Measurements from ENCODE around the gene GRK2.

The GRK2 gene

DNA sequence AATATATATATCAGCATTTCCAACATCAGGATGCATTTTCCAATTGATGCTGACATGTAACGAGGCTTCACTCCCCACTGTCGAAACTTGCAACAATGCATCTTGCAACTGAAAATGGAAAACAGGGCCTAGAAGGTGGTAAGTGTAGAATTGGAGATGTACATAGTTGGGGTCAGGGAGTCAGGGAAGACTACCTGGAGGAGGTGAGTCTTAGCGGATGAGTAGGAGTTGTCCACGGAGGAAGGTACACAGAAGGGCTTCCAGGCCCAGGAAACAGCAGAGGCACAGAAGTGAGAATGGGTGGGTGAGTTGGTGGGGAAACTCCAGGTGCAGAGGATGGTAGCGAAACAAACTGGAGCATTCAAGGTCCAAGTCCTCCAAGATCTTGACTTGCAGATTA is 2.0 kb upstream of the GRK2 start:
- TF ChIP-seq GATA3 (IDR thresholded peaks at IDR 0.05; ENCODE audit: low read depth, low read length) (no peak), GATA2 (IDR thresholded peaks at IDR 0.05; ENCODE audit: low read depth, low read length) (no peak)

DNA sequence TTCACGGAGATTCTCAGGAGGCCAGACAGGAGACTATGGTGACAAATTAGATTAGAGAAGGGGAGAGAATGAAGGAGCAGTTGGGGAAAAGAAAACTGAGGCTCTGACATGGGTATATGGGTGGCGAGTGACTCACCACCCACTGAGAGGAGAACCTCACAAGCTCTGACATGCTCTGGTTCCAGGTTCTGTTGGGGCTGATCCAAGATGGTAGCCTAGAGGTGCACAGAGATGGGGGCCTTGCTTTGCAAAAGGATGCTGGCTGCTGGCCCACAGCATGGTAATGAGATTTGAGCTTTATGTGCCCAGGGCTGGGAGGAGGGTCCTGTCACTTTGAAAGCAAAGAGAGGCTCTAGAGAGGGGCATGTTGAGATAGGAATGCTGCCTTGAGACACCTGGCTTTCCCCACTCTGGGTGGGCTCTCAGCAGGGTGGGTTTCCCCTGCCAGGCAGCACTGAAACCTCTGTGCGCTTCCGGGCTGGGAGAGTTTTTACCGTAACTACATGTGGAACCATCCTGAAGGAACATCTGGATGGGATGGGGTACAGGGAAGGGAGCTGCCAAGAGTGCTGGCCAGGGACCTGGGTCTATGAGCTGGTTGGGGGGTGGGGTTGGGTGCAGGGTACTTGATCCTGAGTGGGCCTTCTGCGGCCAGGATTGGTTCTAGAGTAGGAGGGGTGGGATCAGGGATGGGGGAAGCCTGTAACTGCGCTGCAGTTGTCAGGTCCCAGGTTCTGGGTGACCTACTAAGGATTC is 1.2 kb upstream of the GRK2 start:
- TF ChIP-seq GATA3 (IDR thresholded peaks at IDR 0.05; ENCODE audit: low read depth, low read length) (no peak), GATA2 (IDR thresholded peaks at IDR 0.05; ENCODE audit: low read depth, low read length) (no peak)

DNA sequence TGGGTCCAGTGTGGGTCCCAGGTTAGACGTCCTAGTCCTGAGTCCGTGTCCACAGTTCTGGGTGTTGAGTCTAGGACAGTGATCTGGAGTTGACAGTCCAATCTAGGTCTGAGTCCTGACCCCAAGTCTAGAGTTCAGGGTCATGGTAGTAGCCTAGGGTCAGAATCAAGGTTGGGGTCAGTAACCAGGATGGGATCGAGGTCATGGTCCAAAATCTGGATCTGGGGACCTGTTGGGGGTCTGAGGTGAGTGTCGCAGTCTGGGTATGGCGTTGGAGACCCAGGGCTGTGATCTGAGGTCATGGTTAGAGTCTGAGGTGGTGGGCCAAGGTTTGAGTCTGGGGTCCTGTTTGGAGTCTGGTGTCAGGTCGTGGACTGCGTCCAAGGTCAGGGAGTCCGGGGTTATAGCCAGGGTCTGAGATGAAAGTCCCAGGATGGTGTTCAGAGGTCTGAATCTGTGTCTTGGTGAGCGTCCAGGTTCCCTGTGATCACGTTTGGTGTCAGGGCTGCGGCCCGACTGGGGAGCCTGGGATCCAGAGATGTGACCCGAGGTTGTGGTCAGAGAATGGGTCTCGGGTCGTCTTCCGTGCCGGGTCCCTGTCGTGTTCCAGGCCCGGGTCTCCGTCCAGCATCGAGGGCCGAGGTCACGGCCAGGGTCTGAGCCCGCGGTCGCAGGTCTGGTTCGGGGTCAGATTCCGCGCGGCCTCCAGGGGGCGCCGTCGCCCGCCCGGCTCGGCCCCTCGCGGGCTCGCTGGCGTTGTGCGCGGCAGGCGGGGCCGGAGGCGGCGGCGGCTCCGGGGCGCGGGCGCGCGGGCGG is 432 bp upstream of the GRK2 start:
- no peak for TF ChIP-seq GATA3 (IDR thresholded peaks at IDR 0.05; ENCODE audit: low read depth, low read length)
- TF ChIP-seq GATA2 (IDR thresholded peaks at IDR 0.05; ENCODE audit: low read depth, low read length) = no peak

DNA sequence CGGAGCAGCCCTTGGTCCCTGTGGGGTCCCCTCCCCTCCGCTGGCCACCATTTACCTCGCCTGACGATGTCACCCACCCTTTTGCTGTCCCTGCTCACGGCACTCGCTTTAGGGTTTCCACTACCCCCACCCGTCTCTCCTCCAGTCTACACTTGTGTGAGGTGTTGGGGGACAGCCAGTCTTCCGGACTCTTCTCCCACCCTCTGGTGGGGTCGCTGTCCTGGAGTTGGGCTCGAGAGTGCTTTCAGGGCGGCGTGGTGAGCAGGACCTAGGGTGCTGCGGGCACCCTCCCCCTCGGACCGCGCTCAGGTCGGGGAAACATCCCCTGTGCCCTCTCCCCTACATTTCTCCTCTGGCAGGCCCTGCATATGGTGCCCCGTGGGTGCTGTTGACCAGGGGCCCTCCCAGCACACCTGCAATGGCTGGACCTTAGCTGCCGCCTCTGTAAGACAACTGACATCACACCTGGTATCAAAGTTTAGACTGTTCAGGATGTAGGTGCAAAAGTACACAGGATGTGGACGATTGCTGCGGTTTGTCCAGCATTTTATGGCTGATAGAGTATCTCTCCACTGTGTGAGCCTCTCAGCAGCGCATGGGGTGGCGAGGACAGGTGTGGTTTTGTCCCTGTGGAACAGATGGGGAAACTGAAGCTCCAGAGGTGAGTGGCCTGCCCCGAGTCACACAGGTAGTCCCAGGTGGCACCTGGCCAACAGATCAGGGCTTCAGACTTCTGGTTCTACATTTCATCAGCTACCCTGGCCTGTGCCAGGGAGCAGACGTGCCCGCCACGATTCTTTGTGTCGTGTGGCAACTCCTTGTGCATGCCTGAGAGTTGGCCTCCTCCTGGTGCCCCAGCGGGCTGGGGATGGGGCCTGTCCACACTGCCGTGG is 1.2 kb downstream of the GRK2 start:
- no peak for TF ChIP-seq GATA2 (IDR thresholded peaks at IDR 0.05; ENCODE audit: low read depth, low read length)

DNA sequence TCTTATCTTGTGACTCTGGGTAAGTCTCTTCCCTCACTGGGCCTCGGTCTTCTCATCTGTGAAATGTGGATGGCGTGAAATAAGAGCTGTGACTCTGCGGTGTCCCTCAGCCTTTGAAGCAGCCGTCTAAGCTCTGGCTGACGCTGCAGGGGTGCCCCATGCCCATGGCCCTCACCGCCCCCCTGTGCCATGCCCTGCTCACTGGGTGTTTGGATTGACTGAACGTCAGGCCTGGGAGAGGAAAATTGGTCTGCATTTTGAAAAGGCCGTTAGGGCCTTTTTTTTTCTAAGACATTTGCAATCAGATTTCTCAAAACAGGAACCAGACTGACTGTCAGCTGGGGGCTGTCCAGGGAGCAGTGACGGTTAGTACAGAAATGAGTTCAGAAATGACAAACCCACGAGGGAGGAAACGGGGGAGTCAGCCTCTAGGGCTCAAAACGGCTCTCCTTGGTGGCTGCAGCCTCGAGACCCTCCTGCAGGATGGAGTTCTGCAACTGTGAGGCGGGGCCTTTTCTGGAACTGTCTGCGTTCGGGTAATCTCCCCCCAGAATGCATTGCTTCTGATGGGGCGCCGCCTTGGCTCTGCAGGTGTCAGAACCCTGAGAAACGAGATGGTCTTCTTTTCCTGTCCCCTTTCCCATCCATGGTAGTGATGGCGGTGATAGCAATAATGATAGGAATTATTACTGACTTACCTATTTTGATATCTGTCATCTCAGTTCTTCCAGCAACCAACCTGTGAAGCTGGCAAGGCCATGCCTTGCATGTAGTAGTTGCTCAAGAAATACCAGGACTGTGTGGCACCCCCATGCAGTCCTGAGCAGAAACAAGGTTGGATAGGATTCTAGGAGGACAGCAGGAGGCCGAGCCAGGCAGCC is 2.0 kb downstream of the GRK2 start:
- TF ChIP-seq GATA3 (IDR thresholded peaks at IDR 0.05; ENCODE audit: low read depth, low read length) = no peak
- TF ChIP-seq GATA2 (IDR thresholded peaks at IDR 0.05; ENCODE audit: low read depth, low read length) = no peak

DNA sequence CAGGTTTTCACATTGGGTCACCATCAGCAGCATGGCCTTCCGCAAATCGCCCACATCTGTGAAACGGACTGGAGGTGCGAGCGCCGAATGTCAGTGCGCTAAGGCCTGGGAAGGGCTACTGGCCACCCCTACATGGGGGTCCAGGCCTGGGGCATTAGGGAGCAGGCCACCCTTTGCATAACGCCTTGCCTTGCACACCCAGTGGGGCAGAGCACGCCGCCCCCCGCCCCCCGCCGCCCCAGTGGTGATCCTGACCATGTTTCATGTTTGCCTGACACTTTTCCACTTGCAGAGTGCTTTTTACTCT is 2.6 kb downstream of the GRK2 start:
- TF ChIP-seq GATA3 (IDR thresholded peaks at IDR 0.05; ENCODE audit: low read depth, low read length) (no peak), GATA2 (IDR thresholded peaks at IDR 0.05; ENCODE audit: low read depth, low read length) (no peak)

DNA sequence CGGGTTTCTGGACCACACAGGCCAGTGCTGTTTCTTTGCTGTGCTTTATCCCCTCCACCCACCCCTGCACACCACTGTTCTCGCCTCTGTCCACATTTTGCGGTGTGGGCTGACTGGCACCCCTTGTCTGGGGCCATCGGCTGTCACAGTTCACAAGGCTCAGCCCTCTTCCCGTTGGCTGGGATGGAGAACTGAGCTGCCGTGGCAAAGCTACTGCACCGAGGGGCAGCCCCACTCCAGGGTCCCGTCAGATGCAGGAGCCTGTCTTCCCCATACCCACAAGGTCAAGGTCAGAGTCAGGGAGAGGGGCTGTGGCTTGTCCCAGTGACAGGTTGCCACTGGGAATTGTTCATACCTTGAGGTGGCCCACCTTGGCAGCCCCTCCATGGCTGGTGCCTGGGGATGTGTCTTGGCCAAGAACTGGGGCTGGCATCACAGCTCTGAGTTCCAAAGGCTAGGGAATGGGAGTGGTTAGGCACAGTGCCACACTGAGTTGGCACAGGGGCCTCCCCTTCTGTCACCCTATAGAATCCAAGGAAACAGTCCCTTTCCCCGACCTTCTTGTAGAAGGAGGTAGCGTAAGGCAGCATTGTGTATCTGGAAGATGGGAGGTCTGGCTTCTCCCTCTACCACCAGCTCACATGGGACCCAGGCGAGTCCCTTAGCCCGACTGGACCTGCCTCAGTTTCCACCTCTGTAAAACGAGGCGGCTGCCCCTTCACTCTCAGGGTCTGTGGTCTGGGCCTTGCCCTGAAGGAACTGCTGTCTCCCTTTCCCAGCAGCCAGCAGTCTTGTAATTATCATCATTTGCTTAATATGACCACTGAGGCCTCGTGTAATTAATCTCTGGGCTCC is 3.4 kb downstream of the GRK2 start:
- TF ChIP-seq GATA2 (IDR thresholded peaks at IDR 0.05; ENCODE audit: low read depth, low read length) = no peak
- no peak for TF ChIP-seq GATA3 (IDR thresholded peaks at IDR 0.05; ENCODE audit: low read depth, low read length)

DNA sequence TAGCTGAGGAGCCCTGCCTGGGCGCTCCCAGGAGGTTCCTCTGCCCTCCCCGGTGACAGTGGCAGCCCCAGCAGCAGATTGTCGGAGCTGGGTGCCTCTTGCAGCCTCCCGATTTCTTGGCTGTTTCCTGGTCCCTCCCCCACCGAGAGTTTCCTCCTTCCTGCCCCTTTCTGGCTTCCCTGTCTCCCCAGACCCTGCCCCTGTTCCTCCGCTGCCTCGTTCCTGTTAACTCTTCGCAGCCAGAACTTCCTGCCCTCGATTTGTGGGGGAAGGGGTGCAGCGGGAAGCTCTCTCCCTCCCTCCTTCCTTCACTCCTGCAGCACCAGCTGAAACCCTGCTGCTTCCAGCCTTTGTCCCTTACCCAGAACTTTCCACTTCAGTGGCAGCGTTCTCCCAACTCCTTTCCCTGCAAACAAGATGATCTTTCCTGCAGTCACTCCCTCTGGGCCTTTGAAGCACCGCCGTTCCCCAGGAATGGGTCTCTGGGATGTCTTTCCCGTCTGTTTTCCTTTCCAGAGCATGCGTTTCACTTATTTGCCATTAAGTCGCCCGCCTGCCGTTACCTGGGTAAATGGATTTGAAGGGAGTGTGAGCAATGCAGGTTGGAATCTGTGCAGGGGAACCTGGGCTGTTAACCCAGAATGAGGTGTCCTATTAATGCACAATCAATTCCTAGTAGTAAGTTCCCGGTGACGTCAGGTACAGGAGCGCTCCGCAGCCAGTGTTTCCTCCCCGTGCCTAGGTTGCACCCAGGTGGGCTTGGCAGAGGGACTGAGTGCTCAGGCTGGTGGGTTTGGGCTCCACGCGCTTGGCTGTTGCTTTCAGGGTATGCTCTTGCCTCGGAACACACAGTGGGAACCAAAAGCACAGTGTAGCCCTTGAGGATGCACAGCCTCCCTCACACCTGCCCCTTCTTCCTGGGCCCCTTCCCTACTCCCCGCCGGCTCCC is 4.3 kb downstream of the GRK2 start:
- TF ChIP-seq GATA3 (IDR thresholded peaks at IDR 0.05; ENCODE audit: low read depth, low read length) (no peak), GATA2 (IDR thresholded peaks at IDR 0.05; ENCODE audit: low read depth, low read length) (no peak)

DNA sequence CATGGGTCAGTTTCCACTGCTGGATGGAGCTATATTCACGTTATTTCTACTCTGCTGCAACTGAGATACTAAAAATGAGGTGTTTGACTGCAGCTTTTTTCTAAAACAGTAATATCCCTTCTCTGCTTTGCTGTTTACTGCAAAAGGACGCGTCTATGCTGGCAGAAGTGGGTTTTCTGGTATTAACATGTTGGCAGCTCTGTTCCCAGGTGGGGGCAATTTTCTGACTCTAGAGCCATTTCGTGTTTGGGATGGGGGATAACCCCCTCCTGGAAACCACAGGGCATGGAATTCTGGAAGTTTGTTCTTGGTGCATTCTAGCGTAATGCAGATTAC is 4.9 kb downstream of the GRK2 start:
- TF ChIP-seq GATA3 (IDR thresholded peaks at IDR 0.05; ENCODE audit: low read depth, low read length) = no peak

DNA sequence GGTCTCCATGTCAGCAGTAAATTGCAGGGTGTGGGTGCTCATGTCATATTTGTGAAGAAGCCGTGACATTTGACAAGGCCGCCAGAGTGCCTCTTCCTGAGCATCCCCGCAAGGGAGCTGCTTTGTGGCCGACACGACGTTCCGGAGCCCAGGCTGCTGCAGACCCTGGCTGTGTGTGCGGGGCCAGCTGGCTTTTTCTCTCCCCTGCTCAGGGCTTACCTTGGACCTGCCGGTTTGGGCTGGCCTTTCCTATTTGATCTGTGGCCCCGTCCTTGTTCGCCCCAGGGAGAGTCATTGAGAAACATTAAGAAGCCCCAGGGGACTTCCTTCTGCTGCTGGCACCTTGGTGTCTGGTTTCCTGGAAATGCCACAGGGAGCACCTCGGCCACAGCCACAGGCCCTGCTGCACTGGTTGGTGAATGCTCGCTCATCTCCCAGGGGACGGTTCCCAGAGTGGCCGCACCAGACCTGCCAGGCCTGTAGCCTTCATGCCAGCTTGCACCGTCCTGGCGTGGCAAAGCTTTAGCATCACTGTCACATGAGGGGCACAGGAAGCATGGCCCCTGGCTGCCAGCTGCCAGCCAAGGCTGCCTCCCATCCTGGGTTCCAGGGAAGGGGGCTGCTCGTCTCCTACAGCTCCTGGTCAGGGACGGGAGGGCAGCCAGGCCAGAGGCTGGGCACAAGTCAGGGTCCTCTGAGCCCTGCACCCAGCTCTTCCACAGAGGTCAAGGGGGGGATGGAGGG is 5.4 kb downstream of the GRK2 start:
- TF ChIP-seq GATA2 (IDR thresholded peaks at IDR 0.05; ENCODE audit: low read depth, low read length) (no peak), GATA3 (IDR thresholded peaks at IDR 0.05; ENCODE audit: low read depth, low read length) (no peak)

Data from SH-SY5Y (cell line).